Activated gamma-delta T cell treated with anti-CD3 and anti-CD28 coated beads, Interleukin-2, amount 50 U/mL, for 16 hours (primary cell): Measurements from ENCODE around the gene BRD4.

Experiments
- DNase-seq: peaks from one replicate; pipeline ENCODE4 v3.0.0-alpha.2; 2020; ENCODE audit warnings: low read depth

Gene BRD4

GRCh38 chr19:15289673-15290072 lies 42.7 kb downstream of the BRD4 start:
- no peak for DNase-seq

- no peak for DNase-seq
These were observed 44.0 kb downstream of the BRD4 start for GRCh38 chr19:15288146-15288963.

DNA sequence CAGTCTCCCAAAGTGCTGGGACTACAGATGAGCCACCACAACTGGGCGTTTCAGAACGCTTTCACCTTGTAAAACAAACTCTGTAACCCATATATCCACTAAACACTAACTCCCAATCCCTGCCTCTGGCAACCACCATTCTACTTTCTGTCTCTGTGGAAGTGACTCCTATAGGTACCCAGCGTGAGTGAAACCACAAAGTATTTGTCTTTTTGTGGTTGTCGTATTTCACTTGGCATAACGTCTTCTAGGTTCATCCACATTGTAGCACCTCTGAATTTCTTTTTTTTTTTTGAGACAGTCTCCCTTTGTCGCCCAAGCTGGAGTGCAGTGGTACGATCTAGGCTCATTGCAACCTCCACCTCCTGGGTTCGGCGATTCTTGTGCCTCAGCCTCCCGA lies 44.8 kb downstream of the BRD4 start:
- DNase-seq = no peak

DNA sequence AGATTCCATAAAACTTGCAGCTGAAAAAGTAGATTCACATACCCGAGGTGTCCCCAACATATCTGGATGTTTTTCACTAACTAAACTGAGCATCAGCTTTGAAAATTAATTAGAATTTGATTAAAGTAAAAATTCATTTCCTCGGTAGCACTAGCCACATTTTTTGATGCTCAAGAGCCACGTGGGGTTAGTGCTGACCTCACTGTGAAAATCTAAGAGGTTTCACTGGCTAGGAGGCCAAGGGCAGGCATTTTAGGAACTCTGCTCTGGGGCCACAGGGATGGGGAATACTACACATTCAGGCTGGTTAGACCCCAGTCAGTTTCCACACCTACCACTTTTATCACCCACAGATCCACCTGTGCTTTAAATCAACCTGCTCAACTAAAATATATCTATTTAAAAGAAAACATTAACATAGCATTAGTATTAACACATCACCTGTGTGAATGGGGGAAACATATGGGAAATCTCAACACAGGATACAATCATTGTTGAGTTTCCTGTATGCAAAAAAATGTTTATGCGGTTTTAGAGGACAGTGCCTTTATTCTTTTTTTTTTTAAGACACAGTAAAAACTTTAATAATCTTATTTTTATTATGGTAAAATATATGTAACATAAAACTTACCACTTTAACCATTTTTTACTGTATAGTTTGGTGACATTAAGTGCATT lies 45.5 kb downstream of the BRD4 start:
- no peak for DNase-seq

DNA sequence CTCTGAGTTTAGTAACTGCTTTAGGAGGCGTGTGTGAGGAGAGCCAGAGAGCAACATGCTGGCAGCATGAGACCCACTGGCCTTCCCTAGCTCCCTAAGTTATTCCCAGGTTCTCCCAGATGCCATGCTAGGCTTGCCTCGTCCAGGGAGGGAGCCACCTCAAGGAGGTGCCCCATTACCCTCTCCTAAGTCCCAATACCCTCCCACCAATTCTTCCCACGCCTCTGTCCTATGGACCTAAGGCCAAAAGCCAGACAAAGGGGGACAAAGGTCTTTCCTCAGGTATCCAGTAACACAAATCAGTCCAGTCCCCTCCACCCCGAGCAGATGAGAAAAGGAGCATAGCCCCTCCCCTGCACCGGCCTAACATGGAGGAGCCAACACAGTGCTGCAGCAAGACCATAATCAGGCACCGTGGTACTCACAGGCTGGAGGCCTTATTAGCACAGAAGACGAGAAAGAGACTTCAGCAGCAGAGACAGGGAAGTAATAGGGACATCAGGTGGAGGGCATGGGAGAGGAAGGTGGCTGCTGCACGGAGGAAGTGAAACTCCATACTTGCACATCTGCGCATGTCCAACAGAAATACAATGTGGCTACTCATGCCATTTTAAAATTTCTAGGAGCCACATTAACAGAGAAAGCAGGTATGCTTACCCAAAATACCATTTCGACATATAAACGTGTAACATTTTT lies 46.3 kb downstream of the BRD4 start:
- DNase-seq = no peak

- DNase-seq = no peak
These were observed 47.4 kb downstream of the BRD4 start for GRCh38 chr19:15284896-15285295.

GRCh38 chr19:15284091-15284490 lies 48.2 kb downstream of the BRD4 start:
- DNase-seq = no peak

DNA sequence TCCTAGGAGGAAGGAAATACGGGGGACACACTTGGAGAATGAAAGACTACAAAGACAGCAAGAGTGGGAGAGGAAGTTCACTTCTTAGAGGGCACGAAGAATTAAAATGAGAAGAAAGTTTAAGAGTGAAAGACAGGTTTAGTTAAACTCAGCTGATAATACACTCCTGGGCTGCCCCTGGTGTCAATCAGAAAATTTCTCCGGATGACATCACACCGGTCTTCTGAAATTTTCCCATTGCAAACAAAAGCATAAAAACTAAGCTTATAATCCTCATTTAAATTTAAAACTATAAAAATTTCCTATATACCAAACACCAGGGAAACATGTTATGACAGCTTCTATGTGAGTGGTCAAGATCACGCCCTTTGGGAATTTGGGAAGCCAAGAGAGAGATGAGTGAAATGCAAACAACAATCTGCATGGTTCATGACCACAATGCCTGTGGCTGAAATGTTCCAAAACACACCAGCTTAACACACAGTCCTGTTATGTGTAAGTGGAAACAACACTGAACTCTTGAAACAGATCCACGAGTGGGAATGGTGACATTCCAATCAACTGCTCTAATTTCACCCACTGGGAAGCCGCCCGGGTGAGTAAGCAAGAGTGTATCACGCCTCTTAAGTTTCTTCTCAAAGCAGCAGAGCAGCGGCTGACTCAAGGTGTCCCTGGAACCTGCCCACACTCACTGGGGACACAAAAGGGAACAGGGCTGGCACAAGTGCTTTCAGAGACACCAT lies 49.0 kb downstream of the BRD4 start:
- DNase-seq = no peak

DNA sequence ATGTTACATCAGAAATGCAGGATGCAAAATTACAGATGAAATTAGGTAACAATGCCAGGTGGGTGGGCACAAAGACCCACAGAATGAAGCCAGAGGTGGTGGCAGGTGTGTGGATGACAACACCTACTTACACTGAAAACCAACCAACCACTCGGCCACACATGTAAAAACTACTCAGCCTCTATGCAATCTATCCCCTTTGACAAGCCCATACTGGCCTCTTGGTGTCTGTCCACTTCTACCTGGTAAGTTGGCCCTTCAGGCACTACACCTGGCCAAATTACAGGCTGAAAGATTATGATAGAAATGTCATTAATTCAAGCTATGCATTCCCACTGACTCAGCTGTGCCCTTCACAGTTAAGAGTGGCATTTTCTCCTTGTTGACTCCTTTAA lies 50.0 kb downstream of the BRD4 start:
- no peak for DNase-seq

- no peak for DNase-seq
These were observed 51.2 kb downstream of the BRD4 start for GRCh38 chr19:15280915-15281683.

DNA sequence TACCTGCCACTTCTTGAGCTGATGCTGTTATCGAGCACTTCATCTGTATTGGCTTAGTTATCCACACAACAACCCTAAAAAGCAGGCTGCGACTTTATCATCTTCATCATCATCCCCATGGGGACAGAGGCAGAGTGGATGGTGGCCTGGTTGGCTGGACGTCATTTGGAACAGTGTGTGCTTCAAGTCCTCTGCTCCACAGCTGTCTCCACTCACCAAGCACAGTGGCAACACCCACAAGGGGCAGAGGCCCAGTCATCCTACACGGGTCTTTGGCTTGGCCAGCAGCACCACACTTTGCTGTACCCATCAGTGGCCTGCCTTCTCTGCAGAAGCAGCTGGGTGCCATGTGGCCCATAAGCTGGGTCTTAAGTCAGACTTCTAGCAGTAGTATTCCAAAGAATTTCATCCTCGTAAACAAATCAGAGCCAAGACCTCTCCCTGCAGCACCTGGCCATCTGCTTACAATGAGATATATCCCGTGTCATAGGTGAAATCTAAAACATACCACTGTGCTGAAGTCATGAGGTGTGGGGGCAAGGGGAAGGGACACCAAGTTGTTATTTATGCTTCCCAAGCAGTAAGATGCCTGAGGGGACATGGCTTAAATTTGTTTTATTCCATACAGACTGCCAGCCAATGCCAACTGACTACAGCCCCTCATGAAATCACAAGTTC lies 52.2 kb downstream of the BRD4 start:
- no peak for DNase-seq

- no peak for DNase-seq
These were observed 52.9 kb downstream of the BRD4 start for GRCh38 chr19:15279326-15279904.

DNA sequence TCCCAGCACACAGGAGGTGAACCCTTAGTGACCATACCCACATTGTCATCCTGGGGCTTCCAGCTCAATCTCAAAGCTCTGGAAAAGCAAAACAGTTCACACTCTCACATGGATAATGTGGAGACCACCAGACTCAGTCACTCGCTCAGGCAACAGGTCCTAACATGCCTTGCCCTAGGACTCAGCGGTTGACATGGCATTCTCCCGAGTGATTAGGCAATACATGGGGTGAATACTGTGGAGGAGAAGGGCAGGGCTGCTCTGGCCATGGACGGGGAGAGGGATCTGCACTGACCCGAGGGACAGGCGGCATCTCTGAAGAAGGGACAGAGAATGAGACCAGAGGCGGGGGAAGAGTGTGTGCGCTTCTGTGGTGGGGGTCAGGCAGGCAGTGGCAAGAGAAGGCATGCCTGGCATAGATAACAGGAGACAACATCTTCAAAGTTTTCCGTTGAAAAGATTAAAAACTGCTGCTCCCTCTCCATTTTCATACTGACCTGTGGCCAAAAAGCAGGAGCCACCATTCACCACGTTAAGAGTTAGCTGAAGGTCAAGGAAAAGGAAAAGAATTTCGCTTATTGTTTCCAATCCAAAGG lies 55.6 kb downstream of the BRD4 start:
- no peak for DNase-seq

- DNase-seq = no peak
These were observed 57.9 kb downstream of the BRD4 start for GRCh38 chr19:15274477-15274876.

DNA sequence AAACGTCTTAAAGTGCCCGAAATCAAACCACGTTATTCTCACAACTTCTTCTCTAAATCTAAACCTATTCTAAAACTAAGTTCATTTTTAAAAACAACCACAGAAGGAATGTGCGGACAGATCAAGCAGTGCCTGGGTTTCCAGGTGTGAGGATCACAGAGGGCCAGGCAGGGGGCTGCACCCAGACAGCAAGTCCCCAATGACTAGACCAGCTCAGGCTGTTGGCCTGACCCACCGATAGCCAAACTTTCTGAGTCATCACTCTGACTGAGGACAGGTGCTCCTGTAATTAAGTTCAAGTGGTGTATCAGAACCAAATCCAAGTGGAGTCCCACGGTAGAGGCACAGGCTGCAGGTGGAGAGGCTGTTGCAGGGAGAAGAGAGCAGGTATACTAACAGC lies 62.5 kb downstream of the BRD4 start:
- DNase-seq = no peak

- DNase-seq = no peak
These were observed 63.4 kb downstream of the BRD4 start for GRCh38 chr19:15268928-15269253.

GRCh38 chr19:15268192-15268927 lies 64.0 kb downstream of the BRD4 start:
- DNase-seq = no peak

DNA sequence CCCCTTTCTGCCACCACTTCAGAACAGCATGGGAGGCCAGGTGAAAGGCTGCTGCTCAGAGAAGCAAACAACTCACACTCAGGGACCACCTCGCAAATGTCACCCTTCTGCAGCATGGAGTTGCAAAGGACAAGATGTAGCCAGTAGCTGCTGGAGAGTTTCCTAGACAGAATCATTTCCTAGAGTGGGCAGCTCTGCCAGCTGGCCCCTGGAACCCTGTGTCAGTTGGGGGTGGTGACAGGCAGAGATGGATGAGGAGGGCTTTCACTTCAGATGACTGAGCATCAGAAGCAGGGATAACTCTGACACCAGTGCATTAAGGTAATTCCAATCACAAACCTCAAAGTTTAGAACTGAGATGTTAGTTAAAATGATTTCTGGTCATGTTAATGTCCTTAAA lies 65.7 kb downstream of the BRD4 start:
- no peak for DNase-seq

DNA sequence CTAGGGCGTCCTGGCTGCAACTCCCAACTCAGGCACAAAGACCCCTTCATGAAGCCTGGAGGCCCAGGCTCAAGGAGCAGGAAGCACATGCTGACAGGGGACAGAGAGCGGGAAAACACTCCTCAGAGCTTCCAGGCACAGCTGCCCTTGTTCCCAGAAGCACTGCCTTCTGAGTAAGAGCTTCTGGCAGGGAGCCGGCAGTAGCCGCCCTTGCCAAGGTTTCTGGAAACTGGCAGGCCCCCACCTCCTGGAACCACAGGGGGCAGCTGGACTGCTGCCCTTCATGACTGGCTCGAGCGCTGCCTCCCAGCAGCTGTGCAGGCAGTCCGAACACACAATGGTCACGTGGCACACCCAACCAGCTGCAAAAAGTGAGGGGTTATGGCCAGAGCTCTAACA lies 66.5 kb downstream of the BRD4 start:
- no peak for DNase-seq
